HepG2 (cell line): ENCODE results near the gene PLPPR2. TPM values are rescaled to one million over a fixed set of nuclear protein-coding genes. Genes with fewer than 3 reads are reported as not detected.

ENCODE experiments used
- CBX1 ChIP-seq: IDR thresholded peaks from one replicate; pipeline ENCODE4 v1.6.1; 2016; ENCODE audit warnings: antibody characterized with exemption, low read depth
- GTF2F1 ChIP-seq: fragments of 150-350 bp; IDR thresholded peaks from 2 replicates; pipeline ENCODE4 v1.6.1; 2014; ENCODE audit warnings: low read length
- HCFC1 ChIP-seq: fragments of 150-350 bp; IDR thresholded peaks from 2 replicates; pipeline ENCODE4 v1.6.1; 2014; ENCODE audit warnings: low read depth, low read length
- HNRNPK ChIP-seq: fragments of 200-400 bp; formaldehyde crosslinking; IDR thresholded peaks from 2 replicates; pipeline ENCODE4 v1.6.1; 2018; ENCODE audit warnings: low read length, low read depth, moderate library complexity, mild to moderate bottlenecking; ENCODE audit not compliant: poor library complexity, severe bottlenecking
- MATR3 ChIP-seq: sonication (generic); formaldehyde crosslinking; IDR thresholded peaks from 2 replicates; pipeline ENCODE4 v1.4.0; 2020; ENCODE audit warnings: missing genetic modification reagents
- MBNL3 ChIP-seq: fragments of 250-450 bp; sonication (Bioruptor Pico); conservative IDR thresholded peaks from 2 replicates; pipeline ENCODE4 v1.8.0; 2022; ENCODE audit warnings: mild to moderate bottlenecking, inconsistent platforms
- POLR2A ChIP-seq, 2 experiments: IDR thresholded peaks; 2 replicates each; pipeline ENCODE4 v1.6.1; 2011; ENCODE audit warnings: low read depth in 2 of 2, low read length in 2 of 2, mild to moderate bottlenecking in 1 of 2, moderate library complexity in 1 of 2; ENCODE audit not compliant: insufficient read depth in 1 of 2
- RNF219 ChIP-seq: sonication (generic); formaldehyde crosslinking; IDR thresholded peaks from 2 replicates; pipeline ENCODE4 v1.5.0; 2020; ENCODE audit warnings: mild to moderate bottlenecking, missing genetic modification reagents
- SATB2 ChIP-seq: sonication (generic); formaldehyde crosslinking; IDR thresholded peaks from 2 replicates; pipeline ENCODE4 v1.5.0; 2020; ENCODE audit warnings: missing genetic modification reagents
- U2AF1 ChIP-seq: fragments of 200-400 bp; formaldehyde crosslinking; optimal IDR thresholded peaks from 2 replicates; pipeline ENCODE3; 2017; ENCODE audit warnings: mild to moderate bottlenecking, low read depth, low read length
- ZNF124 ChIP-seq: sonication (generic); formaldehyde crosslinking; IDR thresholded peaks from 2 replicates; pipeline ENCODE4 v1.4.0; 2020; ENCODE audit warnings: missing genetic modification reagents
- ZNF503 ChIP-seq: sonication (generic); formaldehyde crosslinking; IDR thresholded peaks from 2 replicates; pipeline ENCODE4 v1.4.0; 2020; ENCODE audit warnings: missing genetic modification reagents
- ZNF629 ChIP-seq: sonication (generic); formaldehyde crosslinking; conservative IDR thresholded peaks from 2 replicates; pipeline ENCODE4 v1.5.0; 2020; ENCODE audit warnings: missing genetic modification reagents
- ZNF749 ChIP-seq: sonication (generic); formaldehyde crosslinking; IDR thresholded peaks from 2 replicates; pipeline ENCODE4 v1.8.0; 2022; ENCODE audit warnings: mild to moderate bottlenecking, missing genetic modification reagents, moderate library complexity, borderline replicate concordance
- polyA plus RNA-seq, 8 experiments: library from polyadenylated mRNA; depleted of rRNA in 3 of 8; stranded (reverse) in 7 of 8; unstranded in 1 of 8; fragments of >200 nt; fragmentation: Illumina TruSeq in 4 of 8; extraction: Trizol in 4 of 8; gene quantifications; 2 replicates each; pipeline versions ENCODE4 v1.2.1 to v1.2.3, GENCODE V29; 2011 to 2016; ENCODE audit warnings: low read depth in 4 of 8, missing spikeins in 1 of 8, mixed read lengths in 1 of 8; ENCODE audit not compliant: insufficient read depth in 1 of 8
- total RNA-seq, 5 experiments: library from RNA; depleted of rRNA; stranded (reverse); fragments of >200 nt; fragmentation: Illumina TruSeq; extraction: Trizol; gene quantifications; 2 replicates each; pipeline ENCODE4 v1.2.3, GENCODE V29; 2016; ENCODE audit warnings: low read depth in 1 of 5
- TF ChIP-seq, protein P1 (sequence below): sonication (generic); formaldehyde crosslinking; IDR thresholded peaks from 2 replicates; pipeline ENCODE4 v1.4.0; 2020; ENCODE audit warnings: missing genetic modification reagents, low read depth, mild to moderate bottlenecking, borderline replicate concordance
- TF ChIP-seq, protein P2 (sequence below): sonication (generic); formaldehyde crosslinking; IDR thresholded peaks from 2 replicates; pipeline ENCODE4 v1.4.0; 2020; ENCODE audit warnings: missing genetic modification reagents
- TF ChIP-seq, protein P3 (sequence below): sonication (generic); formaldehyde crosslinking; IDR thresholded peaks from 2 replicates; pipeline ENCODE4 v1.9.0; 2021; ENCODE audit warnings: missing genetic modification reagents, mild to moderate bottlenecking, borderline replicate concordance

PLPPR2 gene
- total and polyA plus RNA-seq, 2 of the 13 experiments (the other 11 are each of a cell fraction or from before 2014, with no cell fraction given) = 1.5 to 2.1 TPM

- TF ChIP-seq CBX1 = peak; percentile 84
- TF ChIP-seq U2AF1 = no peak
- no peak for TF ChIP-seq MBNL3 (CRISPR knock-in tag)
- TF ChIP-seq HCFC1 = no peak
- TF ChIP-seq, protein P1, sequence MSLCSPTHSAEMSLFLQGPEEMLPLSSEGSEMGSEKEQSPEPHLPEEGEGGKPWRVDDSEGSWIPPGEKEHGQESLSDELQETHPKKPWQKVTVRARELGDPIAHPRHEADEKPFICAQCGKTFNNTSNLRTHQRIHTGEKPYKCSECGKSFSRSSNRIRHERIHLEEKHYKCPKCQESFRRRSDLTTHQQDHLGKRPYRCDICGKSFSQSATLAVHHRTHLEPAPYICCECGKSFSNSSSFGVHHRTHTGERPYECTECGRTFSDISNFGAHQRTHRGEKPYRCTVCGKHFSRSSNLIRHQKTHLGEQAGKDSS (CRISPR knock-in tag) = peak; percentile 48; the same call in 1 of the 2 replicates
- no peak for TF ChIP-seq HNRNPK
- 0 out of 2 replicates have a peak, but pooled peaks have one; percentile 17 for TF ChIP-seq ZNF629 (CRISPR knock-in tag)
- TF ChIP-seq SATB2 (CRISPR knock-in tag) = no peak
- TF ChIP-seq GTF2F1 = no peak
- TF ChIP-seq MATR3 (CRISPR knock-in tag) = no peak
- TF ChIP-seq, protein P2, sequence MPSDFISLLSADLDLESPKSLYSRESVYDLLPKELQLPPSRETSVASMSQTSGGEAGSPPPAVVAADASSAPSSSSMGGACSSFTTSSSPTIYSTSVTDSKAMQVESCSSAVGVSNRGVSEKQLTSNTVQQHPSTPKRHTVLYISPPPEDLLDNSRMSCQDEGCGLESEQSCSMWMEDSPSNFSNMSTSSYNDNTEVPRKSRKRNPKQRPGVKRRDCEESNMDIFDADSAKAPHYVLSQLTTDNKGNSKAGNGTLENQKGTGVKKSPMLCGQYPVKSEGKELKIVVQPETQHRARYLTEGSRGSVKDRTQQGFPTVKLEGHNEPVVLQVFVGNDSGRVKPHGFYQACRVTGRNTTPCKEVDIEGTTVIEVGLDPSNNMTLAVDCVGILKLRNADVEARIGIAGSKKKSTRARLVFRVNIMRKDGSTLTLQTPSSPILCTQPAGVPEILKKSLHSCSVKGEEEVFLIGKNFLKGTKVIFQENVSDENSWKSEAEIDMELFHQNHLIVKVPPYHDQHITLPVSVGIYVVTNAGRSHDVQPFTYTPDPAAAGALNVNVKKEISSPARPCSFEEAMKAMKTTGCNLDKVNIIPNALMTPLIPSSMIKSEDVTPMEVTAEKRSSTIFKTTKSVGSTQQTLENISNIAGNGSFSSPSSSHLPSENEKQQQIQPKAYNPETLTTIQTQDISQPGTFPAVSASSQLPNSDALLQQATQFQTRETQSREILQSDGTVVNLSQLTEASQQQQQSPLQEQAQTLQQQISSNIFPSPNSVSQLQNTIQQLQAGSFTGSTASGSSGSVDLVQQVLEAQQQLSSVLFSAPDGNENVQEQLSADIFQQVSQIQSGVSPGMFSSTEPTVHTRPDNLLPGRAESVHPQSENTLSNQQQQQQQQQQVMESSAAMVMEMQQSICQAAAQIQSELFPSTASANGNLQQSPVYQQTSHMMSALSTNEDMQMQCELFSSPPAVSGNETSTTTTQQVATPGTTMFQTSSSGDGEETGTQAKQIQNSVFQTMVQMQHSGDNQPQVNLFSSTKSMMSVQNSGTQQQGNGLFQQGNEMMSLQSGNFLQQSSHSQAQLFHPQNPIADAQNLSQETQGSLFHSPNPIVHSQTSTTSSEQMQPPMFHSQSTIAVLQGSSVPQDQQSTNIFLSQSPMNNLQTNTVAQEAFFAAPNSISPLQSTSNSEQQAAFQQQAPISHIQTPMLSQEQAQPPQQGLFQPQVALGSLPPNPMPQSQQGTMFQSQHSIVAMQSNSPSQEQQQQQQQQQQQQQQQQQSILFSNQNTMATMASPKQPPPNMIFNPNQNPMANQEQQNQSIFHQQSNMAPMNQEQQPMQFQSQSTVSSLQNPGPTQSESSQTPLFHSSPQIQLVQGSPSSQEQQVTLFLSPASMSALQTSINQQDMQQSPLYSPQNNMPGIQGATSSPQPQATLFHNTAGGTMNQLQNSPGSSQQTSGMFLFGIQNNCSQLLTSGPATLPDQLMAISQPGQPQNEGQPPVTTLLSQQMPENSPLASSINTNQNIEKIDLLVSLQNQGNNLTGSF (CRISPR knock-in tag) = no peak
- TF ChIP-seq RNF219 (CRISPR knock-in tag) = no peak
- TF ChIP-seq POLR2A (IDR thresholded peaks at IDR 0.05; ENCODE audit: insufficient read depth in 1 of 2, low read depth in 2 of 2, low read length in 2 of 2) = no peak
- TF ChIP-seq ZNF124 (CRISPR knock-in tag) = no peak
- 0 out of 2 replicates have a peak, but pooled peaks have one; percentile 23 for TF ChIP-seq ZNF503
- no peak for TF ChIP-seq ZNF749 (CRISPR knock-in tag)
- TF ChIP-seq, protein P3, sequence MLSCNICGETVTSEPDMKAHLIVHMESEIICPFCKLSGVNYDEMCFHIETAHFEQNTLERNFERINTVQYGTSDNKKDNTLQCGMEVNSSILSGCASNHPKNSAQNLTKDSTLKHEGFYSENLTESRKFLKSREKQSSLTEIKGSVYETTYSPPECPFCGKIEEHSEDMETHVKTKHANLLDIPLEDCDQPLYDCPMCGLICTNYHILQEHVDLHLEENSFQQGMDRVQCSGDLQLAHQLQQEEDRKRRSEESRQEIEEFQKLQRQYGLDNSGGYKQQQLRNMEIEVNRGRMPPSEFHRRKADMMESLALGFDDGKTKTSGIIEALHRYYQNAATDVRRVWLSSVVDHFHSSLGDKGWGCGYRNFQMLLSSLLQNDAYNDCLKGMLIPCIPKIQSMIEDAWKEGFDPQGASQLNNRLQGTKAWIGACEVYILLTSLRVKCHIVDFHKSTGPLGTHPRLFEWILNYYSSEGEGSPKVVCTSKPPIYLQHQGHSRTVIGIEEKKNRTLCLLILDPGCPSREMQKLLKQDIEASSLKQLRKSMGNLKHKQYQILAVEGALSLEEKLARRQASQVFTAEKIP = no peak
Measured at GRCh38 chr19:11382898-11383705, 27.9 kb downstream of the PLPPR2 start (continued).
